ENCODE measurements around the gene HADH. TPM values are rescaled to one million over a fixed set of nuclear protein-coding genes. Genes with fewer than 3 reads are reported as not detected.

Gene HADH
- total RNA-seq, result 238 TPM
- long read RNA-seq, full-length matches to known transcripts, result 492 of 507 reads
- long read RNA-seq, partial matches to known transcripts, result 6 of 507 reads
- long read RNA-seq, other reads (novel, unspliced or antisense), result 9 of 507 reads

DNA sequence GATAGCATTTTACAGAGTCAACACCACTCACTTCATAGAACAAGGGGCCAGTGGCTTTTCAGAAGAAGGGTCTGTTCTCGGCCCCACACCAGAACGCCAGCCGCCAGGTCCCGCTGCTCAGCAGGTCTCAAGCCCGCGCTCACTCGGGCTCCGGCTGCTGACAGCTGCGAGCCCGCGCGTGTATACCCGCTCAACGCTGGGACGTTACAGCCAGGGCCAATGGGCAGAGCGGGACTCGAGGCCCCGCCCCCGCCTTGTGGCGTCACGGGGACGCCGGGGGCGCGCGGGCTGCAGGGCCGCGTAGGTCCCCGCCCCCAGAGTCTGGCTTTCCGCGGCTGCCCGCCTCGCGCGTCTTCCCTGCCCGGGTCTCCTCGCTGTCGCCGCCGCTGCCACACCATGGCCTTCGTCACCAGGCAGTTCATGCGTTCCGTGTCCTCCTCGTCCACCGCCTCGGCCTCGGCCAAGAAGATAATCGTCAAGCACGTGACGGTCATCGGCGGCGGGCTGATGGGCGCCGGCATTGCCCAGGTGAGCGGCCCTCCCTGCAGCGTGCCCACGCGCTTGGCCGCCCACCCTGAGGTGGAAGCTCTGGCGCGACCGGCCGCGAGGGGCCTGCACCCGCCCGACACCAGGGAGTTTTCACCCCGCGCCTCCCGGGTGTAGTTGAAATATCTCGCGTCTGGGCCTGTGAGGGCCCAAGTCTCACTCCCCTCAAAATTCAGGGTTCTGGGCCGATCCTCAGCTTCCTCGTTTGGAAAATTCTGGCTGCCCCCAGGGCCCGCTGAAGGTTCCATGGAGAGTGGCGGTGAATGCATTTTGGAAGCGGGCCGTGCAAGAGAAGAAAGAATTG lies at the start of gene HADH:
TSS of gene HADH (plus strand) at position 353 of the 850 bp plus-strand sequence. CDS start at position 397, 44 bp downstream.
- TF ChIP-seq, protein P1, sequence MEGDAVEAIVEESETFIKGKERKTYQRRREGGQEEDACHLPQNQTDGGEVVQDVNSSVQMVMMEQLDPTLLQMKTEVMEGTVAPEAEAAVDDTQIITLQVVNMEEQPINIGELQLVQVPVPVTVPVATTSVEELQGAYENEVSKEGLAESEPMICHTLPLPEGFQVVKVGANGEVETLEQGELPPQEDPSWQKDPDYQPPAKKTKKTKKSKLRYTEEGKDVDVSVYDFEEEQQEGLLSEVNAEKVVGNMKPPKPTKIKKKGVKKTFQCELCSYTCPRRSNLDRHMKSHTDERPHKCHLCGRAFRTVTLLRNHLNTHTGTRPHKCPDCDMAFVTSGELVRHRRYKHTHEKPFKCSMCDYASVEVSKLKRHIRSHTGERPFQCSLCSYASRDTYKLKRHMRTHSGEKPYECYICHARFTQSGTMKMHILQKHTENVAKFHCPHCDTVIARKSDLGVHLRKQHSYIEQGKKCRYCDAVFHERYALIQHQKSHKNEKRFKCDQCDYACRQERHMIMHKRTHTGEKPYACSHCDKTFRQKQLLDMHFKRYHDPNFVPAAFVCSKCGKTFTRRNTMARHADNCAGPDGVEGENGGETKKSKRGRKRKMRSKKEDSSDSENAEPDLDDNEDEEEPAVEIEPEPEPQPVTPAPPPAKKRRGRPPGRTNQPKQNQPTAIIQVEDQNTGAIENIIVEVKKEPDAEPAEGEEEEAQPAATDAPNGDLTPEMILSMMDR (IDR thresholded peaks at IDR 0.05; ENCODE audit: borderline replicate concordance), result no peak
- peaks cover 77% of the 10 kb centered on the region for H3K4me1 ChIP-seq
- no peaks in the 10 kb centered on the region for H3K27me3 ChIP-seq (ENCODE audit: low read depth)
- no peaks in the 10 kb centered on the region for H3K9me3 ChIP-seq (replicated peaks)
- peak within 1 kb of the TSS; percentile 90 for H3K27ac ChIP-seq (replicated peaks)
- H3K4me3 ChIP-seq, result peak within 1 kb of the TSS; percentile 80
- H3K36me3 ChIP-seq, result no peaks in the 10 kb centered on the region
- peak; percentile 96 for DNase-seq
- intact Hi-C loops (cut with micrococcal nuclease), result no loop called here

DNA sequence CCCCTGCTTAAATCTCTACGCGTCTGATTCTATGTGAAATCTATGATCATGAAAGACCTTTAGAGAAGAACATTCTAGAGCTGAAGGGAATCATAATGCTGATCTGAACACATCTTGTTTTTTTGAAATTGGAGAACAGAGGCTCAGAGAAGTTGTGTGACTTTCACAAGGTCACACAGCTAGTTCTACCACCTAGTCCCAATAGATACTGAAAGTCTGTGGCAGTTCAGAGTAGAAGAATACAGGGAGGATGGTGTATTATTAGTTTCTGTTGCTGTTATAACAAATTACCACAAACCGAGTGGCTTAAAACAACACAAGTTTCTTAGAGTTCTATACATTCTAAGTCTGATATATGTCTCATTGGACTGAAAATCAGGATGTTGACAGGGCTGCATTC lies 43.9 kb upstream of the HADH start:
- Histone ChIP-seq H3K4me3 (no peak overlapping the region), H3K4me1 (no peaks in the 10 kb centered on the region), H3K36me3 (peaks cover 56% of the 10 kb centered on the region), H3K27me3 (ENCODE audit: low read depth) (no peaks in the 10 kb centered on the region), H3K27ac (replicated peaks) (no peak overlapping the region), H3K9me3 (replicated peaks) (peaks cover 4% of the 10 kb centered on the region)
- DNase-seq, result no peak
- TF ChIP-seq, protein P1 (IDR thresholded peaks at IDR 0.05; ENCODE audit: borderline replicate concordance), result no peak
- intact Hi-C loops (cut with micrococcal nuclease), result no loop called here

DNA sequence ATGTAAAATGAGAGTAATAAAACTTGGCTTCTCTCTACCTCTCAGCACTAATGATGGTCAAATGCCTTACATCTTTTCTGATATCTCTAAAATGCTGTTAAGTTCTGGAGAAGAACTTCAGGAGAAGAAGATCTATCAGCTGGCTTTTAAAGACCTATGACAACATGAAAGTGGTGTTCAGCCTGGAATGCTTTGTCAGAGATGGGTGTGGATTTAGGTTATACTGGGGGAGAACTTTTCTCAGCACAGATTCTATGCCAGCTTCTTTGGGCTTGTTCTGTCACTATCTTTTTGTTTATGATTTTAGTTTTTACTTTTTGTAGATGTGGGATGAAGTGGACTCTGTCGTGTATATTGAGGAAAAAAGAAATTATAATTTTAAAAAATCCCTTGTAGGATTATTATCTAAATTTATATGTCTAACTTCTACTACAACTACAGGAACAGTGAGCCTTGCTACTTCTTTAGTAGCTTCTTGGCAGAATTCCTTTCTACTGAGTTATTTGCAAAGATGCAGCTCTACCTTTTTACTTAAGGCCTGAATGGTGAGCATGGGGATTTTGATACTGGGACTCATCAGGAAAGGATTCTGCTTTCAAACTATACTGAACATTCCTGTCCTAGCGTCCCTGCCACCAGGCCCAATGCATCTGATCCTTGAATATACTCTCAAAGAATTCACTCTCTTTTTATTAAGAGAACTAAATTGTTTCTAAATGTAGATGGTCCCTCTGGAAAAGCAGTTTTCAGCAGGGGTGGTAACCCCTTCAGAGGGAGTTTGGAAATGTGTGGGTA lies 38.7 kb upstream of the HADH start:
- Histone ChIP-seq H3K4me1 (no peaks in the 10 kb centered on the region), H3K27me3 (ENCODE audit: low read depth) (no peaks in the 10 kb centered on the region), H3K27ac (replicated peaks) (no peak overlapping the region), H3K36me3 (peaks cover 67% of the 10 kb centered on the region), H3K4me3 (no peak overlapping the region), H3K9me3 (replicated peaks) (no peaks in the 10 kb centered on the region)
- TF ChIP-seq, protein P1 (IDR thresholded peaks at IDR 0.05; ENCODE audit: borderline replicate concordance), result no peak
- no peak for DNase-seq
- intact Hi-C loops (cut with micrococcal nuclease), result no loop called here

DNA sequence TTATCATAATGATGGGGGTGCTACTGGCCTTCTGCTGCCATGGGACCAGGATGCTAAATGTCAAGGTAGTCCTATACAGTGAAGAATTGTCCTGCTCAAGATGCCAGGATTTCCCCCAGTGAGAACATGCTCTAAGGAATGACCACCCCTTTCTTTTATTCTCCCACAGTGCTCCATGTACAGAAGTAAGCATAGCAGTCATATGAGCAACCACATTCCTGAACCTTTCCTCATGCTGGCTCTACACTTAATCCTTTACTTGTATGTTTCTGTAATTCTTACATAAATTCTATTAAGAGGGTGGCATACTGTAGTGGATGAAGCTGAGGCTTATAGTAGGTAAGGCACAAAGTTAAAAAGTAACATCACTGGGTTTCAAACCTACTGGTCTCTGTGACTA lies 38.1 kb upstream of the HADH start:
- TF ChIP-seq, protein P1 (IDR thresholded peaks at IDR 0.05; ENCODE audit: borderline replicate concordance), result no peak
- Histone ChIP-seq H3K27ac (replicated peaks) (no peak overlapping the region), H3K36me3 (peaks cover 63% of the 10 kb centered on the region), H3K27me3 (ENCODE audit: low read depth) (no peaks in the 10 kb centered on the region), H3K4me1 (no peaks in the 10 kb centered on the region), H3K9me3 (replicated peaks) (peaks cover 5% of the 10 kb centered on the region), H3K4me3 (no peak overlapping the region)
- DNase-seq, result no peak
- intact Hi-C loops (cut with micrococcal nuclease), result no loop called here

DNA sequence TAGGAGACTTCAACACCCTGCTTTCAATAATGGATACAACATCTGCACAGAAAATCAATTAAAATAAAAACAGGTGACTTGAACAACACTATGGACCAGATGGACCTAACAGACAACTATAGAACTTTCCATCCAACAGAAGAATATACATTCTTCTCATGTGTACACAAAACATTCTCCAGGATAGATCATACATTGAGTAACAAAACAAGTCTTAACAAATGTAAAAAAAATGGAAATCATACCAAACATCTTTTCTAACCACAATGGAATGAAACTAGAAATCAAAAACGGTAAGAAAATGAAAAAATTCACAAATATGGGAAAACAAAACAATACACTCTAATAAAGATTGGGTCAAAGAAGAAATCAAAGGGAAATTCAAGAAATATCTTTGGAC lies 33.7 kb upstream of the HADH start:
- intact Hi-C loops (cut with micrococcal nuclease), result no loop called here
- DNase-seq, result no peak
- TF ChIP-seq, protein P1 (IDR thresholded peaks at IDR 0.05; ENCODE audit: borderline replicate concordance), result no peak

More for the DNA sequence above, 33.7 kb upstream of the HADH start:
- Histone ChIP-seq H3K36me3 (peaks cover 21% of the 10 kb centered on the region), H3K4me1 (no peaks in the 10 kb centered on the region), H3K9me3 (replicated peaks) (peaks cover 26% of the 10 kb centered on the region), H3K27me3 (ENCODE audit: low read depth) (no peaks in the 10 kb centered on the region), H3K4me3 (no peak overlapping the region), H3K27ac (replicated peaks) (no peak overlapping the region)

Measured in left ventricle myocardium inferior (tissue), 1 donor.